ENCODE data around the gene FAM110D.

The FAM110D gene

DNA sequence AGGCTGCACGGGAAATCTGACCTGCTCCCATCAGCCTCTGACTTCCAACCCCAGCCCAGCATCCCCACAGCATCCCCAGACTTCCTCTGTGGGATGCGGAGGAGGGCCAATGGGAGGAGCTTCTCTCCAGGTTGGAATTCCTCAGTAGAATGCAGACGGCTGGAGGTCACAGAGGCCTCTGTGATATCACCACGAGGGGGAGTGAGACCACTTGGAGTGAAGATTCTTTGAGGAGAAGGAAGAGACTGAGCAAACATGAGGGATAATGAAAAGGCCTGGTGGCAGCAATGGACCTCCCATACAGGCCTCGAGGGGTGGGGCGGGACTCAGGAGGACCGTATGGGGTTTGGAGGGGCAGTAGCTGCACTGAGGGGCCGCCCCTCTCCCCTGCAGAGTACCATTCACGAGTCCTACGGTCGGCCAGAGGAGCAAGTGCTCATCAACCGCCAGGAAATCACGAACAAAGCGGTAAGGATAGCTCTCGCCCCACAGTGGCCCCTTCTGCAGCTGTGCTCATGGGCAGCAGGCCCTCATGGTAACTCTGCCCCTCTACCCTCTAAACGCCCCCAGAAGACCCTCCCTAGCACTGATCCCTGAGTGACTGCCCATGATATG, 31.6 kb downstream of the FAM110D start, which contains the start of gene CATSPER4:
Gene CATSPER4, plus strand, starts transcription at position 230 of the 615 bp plus-strand sequence. Its CDS starts 26 bp downstream, at position 256.
- DNase-seq = no peak

DNA sequence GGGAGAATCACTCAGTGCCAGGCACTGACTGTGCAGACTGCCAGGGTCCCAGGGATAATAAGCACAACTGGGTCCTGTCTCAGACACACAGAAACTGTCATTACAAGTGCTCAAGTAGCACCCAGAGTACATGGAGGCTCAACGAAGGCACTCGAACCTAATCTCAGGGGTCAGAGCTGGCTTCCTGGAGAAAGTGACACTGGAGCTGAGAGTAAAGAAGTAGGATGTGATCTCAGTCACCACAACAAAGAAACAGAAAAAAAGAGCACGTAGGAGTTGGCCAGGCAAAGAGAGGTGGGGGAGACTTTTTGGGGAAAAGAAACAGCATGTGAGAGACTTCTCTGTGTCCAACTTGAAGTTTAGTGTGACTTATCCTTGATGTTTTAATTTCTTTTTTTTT, 32.9 kb downstream of the FAM110D start:
- DNase-seq = no peak

DNA sequence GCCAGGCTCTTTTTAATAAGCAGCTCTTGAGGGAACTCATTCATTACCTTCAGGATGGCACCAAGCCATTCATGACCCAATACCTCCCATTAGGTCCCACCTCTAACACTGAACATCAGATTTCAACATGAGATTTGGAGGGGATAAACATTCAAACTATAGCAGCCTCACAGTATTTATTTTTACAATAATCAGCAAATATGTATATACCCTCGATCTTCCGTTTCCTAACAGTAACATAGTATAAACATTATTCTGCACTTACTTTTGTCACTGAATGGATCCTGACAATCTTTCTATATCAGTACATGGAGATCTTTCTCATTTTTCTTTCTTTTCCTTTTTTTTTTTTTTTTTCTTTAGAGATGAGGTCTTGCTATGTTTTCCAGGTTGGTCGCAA, 36.9 kb downstream of the FAM110D start:
- no peak for DNase-seq

DNA sequence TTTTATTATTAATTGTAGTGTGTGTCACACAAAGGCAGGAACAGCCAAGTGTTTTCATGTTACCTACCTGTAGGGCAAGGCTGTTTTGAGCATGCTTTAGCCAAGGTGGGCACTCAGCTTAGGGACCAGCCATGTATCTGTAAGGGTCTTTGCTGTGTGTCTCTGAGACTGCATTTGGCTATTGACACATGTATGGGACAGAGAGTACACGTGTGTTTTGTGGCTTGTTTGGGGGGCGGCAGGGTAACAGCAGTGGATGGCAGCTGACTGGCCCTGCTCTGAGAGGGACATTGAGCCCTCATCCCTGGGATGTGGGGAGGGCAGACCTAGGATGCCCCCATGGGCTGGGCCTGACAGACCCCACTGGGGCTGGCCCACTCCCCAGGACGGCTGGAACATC, 38.4 kb downstream of the FAM110D start:
- DNase-seq = no peak

DNA sequence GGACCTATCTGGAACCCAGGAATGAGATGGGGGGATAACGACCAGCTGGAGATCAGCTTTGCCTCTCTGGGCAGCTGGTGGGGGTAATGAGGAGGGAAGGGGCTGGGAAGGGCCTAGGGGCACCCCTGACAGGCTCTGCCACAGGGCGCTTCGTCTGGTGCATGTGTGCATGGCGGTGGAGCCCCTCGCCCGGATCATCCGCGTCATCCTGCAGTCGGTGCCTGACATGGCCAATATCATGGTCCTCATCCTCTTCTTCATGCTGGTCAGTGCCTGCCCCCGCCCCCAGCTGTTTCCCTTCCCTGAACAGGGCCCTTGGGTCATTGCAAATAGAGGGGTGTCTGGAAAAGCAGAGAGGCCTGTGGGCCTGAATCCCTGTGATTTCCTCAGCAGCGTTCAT, 38.9 kb downstream of the FAM110D start:
- no peak for DNase-seq

DNA sequence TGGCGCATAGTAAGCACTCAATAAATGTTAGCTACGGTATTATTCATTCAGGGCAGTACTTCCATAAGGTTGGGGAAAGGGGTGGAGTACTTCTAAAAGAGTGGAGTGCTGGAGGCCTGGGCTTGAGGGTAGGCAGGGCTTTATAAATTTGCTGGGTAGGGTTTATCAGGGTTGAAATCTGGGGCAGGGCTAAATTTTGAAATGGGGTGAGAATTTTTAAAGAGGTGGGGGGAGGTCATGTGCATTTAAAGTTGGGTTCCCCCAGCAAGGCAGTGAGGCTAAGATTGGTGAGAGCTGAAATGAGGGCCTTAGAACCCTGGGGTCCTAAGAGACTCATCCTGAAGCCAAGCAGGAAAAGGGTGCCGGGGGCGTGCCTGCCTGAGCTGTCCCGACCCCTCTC, 41.5 kb downstream of the FAM110D start:
- DNase-seq = no peak

DNA sequence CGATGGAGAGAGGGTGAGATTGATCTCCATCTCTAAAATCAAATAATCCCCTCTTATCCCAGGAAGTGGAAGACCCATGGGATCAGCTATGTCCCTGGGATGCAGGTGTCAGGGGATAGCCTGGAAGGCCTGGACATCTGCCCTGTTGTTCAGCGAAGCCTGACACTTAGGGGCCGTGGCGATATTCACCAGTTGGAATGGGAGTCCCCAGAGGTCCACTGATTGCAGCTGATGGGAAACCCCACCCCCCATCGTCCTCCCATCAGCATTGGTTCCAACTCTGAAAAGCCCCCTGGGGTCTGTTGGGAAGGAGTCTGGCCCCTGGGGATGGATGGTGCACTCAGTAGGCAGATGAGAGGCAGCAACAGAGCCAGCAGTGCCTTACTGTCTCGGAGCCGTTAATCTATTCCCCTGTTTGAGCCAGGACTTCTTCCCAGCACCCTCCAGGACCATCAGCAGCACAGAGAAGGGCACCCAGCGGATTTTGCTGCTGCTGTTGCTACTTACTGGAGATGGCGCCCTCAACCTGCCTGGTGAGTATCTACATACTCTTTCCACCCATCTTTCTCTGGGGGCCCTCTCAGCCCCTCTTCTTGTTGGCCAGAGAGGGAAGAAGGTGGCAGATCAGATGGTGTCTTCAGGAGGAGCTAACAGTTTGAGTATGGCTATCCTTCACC, 44.9 kb downstream of the FAM110D start:
- no peak for DNase-seq

DNA sequence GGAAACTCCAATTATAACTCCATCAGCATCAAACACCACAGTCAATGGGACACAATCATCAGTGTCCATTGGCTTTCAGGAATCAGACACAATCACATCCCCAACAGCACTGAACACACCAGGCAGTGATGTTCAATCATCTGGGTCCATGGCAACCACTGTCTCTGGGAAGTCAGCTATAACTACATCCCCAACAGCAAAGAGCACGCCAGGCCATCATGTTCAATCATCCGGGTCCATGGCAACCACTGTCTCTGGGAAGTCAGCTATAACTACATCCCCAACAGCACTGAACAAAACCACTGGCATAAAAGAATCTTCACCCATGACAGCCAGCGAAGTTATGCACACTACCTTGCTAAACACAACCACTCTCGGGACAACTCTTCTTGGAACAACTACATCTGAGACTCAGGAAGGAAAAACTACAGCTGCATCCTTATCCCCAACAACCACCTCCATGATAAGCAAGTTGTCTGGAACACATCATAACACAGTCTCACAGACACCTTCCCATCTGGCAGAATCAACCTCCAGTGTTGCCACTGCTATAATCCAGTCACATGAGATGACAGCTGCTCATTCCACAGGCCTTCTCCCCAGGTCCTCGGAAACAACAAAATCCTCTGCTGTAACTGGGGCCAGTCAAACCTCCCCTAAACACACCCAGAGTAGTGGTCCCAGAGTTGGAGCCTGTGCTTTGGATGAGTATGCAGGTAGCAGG, 51.4 kb downstream of the FAM110D start:
- no peak for DNase-seq

DNA sequence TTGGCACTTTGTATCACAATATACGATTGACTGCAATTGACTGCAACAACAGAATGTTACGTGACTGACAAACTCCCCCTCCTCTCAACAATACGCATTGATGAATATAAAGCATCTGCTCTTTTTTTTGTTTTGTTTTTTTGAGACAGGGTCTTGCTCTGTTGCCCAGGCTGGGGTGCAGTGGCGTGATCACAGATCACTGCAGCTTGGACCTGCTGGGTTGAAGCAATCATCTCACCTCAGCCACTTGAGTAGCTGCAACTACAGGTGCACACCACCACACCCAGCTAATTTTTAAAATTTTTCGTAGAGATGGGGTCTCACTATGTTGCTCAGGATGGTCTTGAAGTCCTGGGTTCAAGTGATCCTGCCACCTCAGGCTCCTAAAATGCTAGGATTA, 53.8 kb downstream of the FAM110D start:
- no peak for DNase-seq

DNA sequence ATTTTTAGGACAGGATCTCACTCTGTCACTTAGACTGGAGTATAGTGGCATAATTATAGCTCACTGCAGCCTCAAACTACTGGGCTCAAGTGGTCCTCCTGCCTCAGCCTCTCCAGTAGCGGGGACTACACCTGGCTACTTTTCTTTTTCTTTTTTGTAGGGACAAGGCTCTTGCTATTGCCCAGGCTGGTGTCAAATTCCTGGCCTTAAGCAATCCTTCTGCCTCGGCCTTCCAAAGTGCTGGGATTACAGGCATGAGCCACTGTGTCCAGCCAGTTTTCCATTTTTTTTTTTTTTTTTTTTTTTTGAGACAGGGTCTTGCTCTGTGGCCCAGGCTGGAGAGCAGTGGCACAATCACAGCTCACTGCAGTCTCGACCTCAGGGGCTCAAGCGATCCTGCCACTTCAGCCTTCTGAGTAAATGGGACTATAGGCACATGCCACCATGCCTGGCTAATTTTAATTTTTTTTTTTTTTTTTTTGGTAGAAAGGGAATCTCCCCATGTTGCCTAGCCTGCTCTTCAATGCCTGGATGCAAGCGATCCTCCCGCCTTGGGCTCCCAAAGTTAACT, 54.5 kb downstream of the FAM110D start:
- DNase-seq = no peak
